HepG2 (cell line): ENCODE measurements around the gene COX4I2. TPM values are rescaled to one million over a fixed set of nuclear protein-coding genes. Genes with fewer than 3 reads are reported as not detected.

Experiments used
- AKAP8 ChIP-seq: sonication (generic); formaldehyde crosslinking; IDR thresholded peaks from 2 replicates; pipeline ENCODE4 v1.5.1; 2020; ENCODE audit warnings: mild to moderate bottlenecking, missing genetic modification reagents
- MAFF ChIP-seq: IDR thresholded peaks from 2 replicates; pipeline ENCODE4 v1.6.1; 2011; ENCODE audit warnings: low read depth, low read length, improper control_type of control experiment
- NR2F1 ChIP-seq, 2 experiments: fragments of 450-650 bp in 1 of 2; formaldehyde crosslinking in 1 of 2; IDR thresholded peaks; 2 replicates each; pipeline versions ENCODE4 v1.5.0 to v1.6.1; 2016 to 2020; ENCODE audit warnings: mild to moderate bottlenecking in 1 of 2, missing compliant biosample characterization in 1 of 2, missing genetic modification reagents in 1 of 2, moderate library complexity in 1 of 2
- SOX5 ChIP-seq: IDR thresholded peaks from 2 replicates; pipeline ENCODE4 v1.6.1; 2016; ENCODE audit warnings: borderline replicate concordance
- SP4 ChIP-seq: sonication (generic); formaldehyde crosslinking; IDR thresholded peaks from 2 replicates; pipeline ENCODE4 v1.8.1; 2023; ENCODE audit warnings: mild to moderate bottlenecking, missing genetic modification reagents
- ZBTB38 ChIP-seq: sonication (generic); formaldehyde crosslinking; IDR thresholded peaks from 2 replicates; pipeline ENCODE4 v1.5.1; 2020; ENCODE audit warnings: mild to moderate bottlenecking, missing genetic modification reagents
- ZKSCAN8 ChIP-seq: IDR thresholded peaks from 2 replicates; pipeline ENCODE4 v1.6.1; 2016; ENCODE audit warnings: borderline replicate concordance, missing genetic modification reagents, missing compliant biosample characterization
- ZNF598 ChIP-seq: sonication (generic); formaldehyde crosslinking; IDR thresholded peaks from 2 replicates; pipeline ENCODE4 v1.5.1; 2020; ENCODE audit warnings: mild to moderate bottlenecking, missing genetic modification reagents, borderline replicate concordance
- polyA plus RNA-seq, 8 experiments: library from polyadenylated mRNA; depleted of rRNA in 3 of 8; stranded (reverse) in 7 of 8; unstranded in 1 of 8; fragments of >200 nt; fragmentation: Illumina TruSeq in 4 of 8; extraction: Trizol in 4 of 8; gene quantifications; 2 replicates each; pipeline versions ENCODE4 v1.2.1 to v1.2.3, GENCODE V29; 2011 to 2016; ENCODE audit warnings: low read depth in 4 of 8, missing spikeins in 1 of 8, mixed read lengths in 1 of 8; ENCODE audit not compliant: insufficient read depth in 1 of 8
- total RNA-seq, 5 experiments: library from RNA; depleted of rRNA; stranded (reverse); fragments of >200 nt; fragmentation: Illumina TruSeq; extraction: Trizol; gene quantifications; 2 replicates each; pipeline ENCODE4 v1.2.3, GENCODE V29; 2016; ENCODE audit warnings: low read depth in 1 of 5
- TF ChIP-seq, protein P1 (sequence below): sonication (generic); formaldehyde crosslinking; IDR thresholded peaks from 2 replicates; pipeline ENCODE4 v1.5.1; 2020; ENCODE audit warnings: mild to moderate bottlenecking, missing genetic modification reagents, moderate library complexity
- TF ChIP-seq, protein P2 (sequence below): sonication (generic); formaldehyde crosslinking; IDR thresholded peaks from 2 replicates; pipeline ENCODE4 v1.4.0; 2020; ENCODE audit warnings: missing genetic modification reagents
- TF ChIP-seq, protein P3 (sequence below), 2 experiments: fragments of 450-650 bp in 1 of 2; sonication (generic) in 1 of 2; formaldehyde crosslinking; IDR thresholded peaks; 2 replicates each; pipeline versions ENCODE4 v1.5.0 to v1.8.0; 2020 to 2022; ENCODE audit warnings: mild to moderate bottlenecking in 1 of 2, missing genetic modification reagents in 1 of 2
- TF ChIP-seq, protein P4 (sequence below): sonication (generic); formaldehyde crosslinking; IDR thresholded peaks from 2 replicates; pipeline ENCODE4 v1.4.0; 2020; ENCODE audit warnings: mild to moderate bottlenecking, missing genetic modification reagents, borderline replicate concordance
- TF ChIP-seq, protein P5 (sequence below): sonication (generic); formaldehyde crosslinking; conservative IDR thresholded peaks from 2 replicates; pipeline ENCODE4 v1.8.1; 2023; ENCODE audit warnings: missing genetic modification reagents

Gene COX4I2
- total and polyA plus RNA-seq, 2 of the 13 experiments (the other 11 are each of a cell fraction or from before 2014, with no cell fraction given): 1.1 TPM; not detected in 1

DNA sequence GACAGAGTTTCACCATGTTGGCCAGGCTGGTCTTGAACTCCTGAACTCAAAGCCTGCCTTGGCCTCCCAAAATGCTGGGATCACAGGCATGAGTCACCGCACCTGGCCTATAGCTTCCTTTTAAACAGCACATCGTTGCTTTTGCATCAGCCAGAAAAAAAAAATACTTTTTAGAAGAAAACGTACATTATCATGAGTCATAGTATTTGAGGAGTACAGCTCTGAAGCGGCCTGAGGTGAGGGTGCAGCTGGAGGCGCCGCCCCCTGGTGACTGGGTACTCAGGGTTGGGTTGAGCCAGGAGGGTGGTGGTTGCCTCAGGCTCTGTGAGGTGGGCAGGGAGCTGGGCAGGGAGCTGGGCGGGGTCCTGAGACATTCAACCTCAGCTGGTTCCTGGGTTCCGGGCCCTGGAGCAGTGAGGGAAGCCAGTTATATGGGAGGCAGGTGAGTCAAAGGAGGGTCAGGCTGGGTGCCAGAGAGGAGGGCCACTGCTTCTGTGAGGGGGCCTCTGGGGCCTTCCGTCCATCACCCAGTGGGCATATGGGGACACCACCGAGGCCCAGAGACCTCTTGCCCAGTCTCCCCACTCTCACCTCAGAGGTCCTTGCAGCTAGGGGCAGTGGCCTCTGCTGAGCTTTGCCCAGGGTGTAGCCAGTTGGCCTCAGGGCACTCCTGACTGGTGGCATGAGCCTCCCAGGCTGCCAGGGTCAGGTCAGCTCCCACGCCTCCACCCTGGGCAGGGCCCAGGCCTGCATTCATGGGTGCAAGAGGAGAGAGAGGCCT lies 44.3 kb upstream of the COX4I2 start (continued):
- TF ChIP-seq, protein P1, sequence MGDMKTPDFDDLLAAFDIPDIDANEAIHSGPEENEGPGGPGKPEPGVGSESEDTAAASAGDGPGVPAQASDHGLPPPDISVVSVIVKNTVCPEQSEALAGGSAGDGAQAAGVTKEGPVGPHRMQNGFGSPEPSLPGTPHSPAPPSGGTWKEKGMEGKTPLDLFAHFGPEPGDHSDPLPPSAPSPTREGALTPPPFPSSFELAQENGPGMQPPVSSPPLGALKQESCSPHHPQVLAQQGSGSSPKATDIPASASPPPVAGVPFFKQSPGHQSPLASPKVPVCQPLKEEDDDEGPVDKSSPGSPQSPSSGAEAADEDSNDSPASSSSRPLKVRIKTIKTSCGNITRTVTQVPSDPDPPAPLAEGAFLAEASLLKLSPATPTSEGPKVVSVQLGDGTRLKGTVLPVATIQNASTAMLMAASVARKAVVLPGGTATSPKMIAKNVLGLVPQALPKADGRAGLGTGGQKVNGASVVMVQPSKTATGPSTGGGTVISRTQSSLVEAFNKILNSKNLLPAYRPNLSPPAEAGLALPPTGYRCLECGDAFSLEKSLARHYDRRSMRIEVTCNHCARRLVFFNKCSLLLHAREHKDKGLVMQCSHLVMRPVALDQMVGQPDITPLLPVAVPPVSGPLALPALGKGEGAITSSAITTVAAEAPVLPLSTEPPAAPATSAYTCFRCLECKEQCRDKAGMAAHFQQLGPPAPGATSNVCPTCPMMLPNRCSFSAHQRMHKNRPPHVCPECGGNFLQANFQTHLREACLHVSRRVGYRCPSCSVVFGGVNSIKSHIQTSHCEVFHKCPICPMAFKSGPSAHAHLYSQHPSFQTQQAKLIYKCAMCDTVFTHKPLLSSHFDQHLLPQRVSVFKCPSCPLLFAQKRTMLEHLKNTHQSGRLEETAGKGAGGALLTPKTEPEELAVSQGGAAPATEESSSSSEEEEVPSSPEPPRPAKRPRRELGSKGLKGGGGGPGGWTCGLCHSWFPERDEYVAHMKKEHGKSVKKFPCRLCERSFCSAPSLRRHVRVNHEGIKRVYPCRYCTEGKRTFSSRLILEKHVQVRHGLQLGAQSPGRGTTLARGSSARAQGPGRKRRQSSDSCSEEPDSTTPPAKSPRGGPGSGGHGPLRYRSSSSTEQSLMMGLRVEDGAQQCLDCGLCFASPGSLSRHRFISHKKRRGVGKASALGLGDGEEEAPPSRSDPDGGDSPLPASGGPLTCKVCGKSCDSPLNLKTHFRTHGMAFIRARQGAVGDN (CRISPR knock-in tag): peak; percentile 76
- peak; percentile 55; the same call in 1 of the 2 replicates for TF ChIP-seq ZKSCAN8 (CRISPR knock-in tag)
- TF ChIP-seq MAFF: peak; percentile 28; the same call in 1 of the 2 replicates
- TF ChIP-seq AKAP8: 0 out of 2 replicates have a peak, but pooled peaks have one; percentile 62
- TF ChIP-seq ZBTB38: peak; percentile 53; the same call in 1 of the 2 replicates
- TF ChIP-seq, protein P2, sequence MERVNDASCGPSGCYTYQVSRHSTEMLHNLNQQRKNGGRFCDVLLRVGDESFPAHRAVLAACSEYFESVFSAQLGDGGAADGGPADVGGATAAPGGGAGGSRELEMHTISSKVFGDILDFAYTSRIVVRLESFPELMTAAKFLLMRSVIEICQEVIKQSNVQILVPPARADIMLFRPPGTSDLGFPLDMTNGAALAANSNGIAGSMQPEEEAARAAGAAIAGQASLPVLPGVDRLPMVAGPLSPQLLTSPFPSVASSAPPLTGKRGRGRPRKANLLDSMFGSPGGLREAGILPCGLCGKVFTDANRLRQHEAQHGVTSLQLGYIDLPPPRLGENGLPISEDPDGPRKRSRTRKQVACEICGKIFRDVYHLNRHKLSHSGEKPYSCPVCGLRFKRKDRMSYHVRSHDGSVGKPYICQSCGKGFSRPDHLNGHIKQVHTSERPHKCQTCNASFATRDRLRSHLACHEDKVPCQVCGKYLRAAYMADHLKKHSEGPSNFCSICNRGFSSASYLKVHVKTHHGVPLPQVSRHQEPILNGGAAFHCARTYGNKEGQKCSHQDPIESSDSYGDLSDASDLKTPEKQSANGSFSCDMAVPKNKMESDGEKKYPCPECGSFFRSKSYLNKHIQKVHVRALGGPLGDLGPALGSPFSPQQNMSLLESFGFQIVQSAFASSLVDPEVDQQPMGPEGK (CRISPR knock-in tag): 0 out of 2 replicates have a peak, but pooled peaks have one; percentile 47
- TF ChIP-seq SP4 (CRISPR knock-in tag): 0 out of 2 replicates have a peak, but pooled peaks have one; percentile 13
- TF ChIP-seq, protein P3, sequence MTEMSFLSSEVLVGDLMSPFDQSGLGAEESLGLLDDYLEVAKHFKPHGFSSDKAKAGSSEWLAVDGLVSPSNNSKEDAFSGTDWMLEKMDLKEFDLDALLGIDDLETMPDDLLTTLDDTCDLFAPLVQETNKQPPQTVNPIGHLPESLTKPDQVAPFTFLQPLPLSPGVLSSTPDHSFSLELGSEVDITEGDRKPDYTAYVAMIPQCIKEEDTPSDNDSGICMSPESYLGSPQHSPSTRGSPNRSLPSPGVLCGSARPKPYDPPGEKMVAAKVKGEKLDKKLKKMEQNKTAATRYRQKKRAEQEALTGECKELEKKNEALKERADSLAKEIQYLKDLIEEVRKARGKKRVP (CRISPR knock-in tag; IDR thresholded peaks at IDR 0.05): peak in 1 of 2 experiments; percentile 99; a peak in 2 of 4 replicates
- TF ChIP-seq NR2F1 (CRISPR knock-in tag; IDR thresholded peaks at IDR 0.05): peak in 1 of 2 experiments; percentile 45; a peak in 1 of 4 replicates
- TF ChIP-seq, protein P4, sequence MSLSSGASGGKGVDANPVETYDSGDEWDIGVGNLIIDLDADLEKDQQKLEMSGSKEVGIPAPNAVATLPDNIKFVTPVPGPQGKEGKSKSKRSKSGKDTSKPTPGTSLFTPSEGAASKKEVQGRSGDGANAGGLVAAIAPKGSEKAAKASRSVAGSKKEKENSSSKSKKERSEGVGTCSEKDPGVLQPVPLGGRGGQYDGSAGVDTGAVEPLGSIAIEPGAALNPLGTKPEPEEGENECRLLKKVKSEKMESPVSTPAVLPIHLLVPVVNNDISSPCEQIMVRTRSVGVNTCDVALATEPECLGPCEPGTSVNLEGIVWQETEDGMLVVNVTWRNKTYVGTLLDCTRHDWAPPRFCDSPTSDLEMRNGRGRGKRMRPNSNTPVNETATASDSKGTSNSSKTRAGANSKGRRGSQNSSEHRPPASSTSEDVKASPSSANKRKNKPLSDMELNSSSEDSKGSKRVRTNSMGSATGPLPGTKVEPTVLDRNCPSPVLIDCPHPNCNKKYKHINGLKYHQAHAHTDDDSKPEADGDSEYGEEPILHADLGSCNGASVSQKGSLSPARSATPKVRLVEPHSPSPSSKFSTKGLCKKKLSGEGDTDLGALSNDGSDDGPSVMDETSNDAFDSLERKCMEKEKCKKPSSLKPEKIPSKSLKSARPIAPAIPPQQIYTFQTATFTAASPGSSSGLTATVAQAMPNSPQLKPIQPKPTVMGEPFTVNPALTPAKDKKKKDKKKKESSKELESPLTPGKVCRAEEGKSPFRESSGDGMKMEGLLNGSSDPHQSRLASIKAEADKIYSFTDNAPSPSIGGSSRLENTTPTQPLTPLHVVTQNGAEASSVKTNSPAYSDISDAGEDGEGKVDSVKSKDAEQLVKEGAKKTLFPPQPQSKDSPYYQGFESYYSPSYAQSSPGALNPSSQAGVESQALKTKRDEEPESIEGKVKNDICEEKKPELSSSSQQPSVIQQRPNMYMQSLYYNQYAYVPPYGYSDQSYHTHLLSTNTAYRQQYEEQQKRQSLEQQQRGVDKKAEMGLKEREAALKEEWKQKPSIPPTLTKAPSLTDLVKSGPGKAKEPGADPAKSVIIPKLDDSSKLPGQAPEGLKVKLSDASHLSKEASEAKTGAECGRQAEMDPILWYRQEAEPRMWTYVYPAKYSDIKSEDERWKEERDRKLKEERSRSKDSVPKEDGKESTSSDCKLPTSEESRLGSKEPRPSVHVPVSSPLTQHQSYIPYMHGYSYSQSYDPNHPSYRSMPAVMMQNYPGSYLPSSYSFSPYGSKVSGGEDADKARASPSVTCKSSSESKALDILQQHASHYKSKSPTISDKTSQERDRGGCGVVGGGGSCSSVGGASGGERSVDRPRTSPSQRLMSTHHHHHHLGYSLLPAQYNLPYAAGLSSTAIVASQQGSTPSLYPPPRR: no peak
- TF ChIP-seq ZNF598 (CRISPR knock-in tag): 0 out of 2 replicates have a peak, but pooled peaks have one; percentile 45
- peak; percentile 55; the same call in 1 of the 2 replicates for TF ChIP-seq SOX5 (CRISPR knock-in tag)
- TF ChIP-seq, protein P5, sequence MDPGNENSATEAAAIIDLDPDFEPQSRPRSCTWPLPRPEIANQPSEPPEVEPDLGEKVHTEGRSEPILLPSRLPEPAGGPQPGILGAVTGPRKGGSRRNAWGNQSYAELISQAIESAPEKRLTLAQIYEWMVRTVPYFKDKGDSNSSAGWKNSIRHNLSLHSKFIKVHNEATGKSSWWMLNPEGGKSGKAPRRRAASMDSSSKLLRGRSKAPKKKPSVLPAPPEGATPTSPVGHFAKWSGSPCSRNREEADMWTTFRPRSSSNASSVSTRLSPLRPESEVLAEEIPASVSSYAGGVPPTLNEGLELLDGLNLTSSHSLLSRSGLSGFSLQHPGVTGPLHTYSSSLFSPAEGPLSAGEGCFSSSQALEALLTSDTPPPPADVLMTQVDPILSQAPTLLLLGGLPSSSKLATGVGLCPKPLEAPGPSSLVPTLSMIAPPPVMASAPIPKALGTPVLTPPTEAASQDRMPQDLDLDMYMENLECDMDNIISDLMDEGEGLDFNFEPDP: no peak
